K562 (cell line): Measurements from ENCODE around the gene ZCCHC8. TPM values are rescaled to one million over a fixed set of nuclear protein-coding genes. Genes with fewer than 3 reads are reported as not detected.
A peak's percentile ranks its signal among the peaks of the same experiment; 100 is the strongest.

ENCODE experiments used
- ATAC-seq: fragments of 200-7000 bp; cut with Tn5 transposase; 3 replicates; pipeline ENCODE4 v1.9.1; 2020; ENCODE audit warnings: moderate library complexity
- BruUV-seq: library from RNA; stranded (reverse); fragments of 400-500 nt; replicated peaks from 2 replicates; lab custom pipeline; 2021; lab: Mats Ljungman, UMichigan
- CTCF ChIA-PET: fragments of 300-600 bp; formaldehyde crosslinking; extraction: SDS; loops from one replicate; lab custom pipeline; 2021; ENCODE audit warnings: low intra/inter-chr PET ratio; lab: Yijun Ruan, JAX
- POLR2A ChIA-PET: fragments of 300-600, 350-650 bp; sonication (Branson Sonifier 250); formaldehyde crosslinking; extraction: SDS; loops from one replicate; lab custom pipeline; 2021; ENCODE audit warnings: antibody characterized with exemption, inconsistent platforms; lab: Yijun Ruan, JAX
- DNase-seq, 4 experiments: peaks; one replicate each; pipeline versions ENCODE4 v3.0.0 to v3.0.0-alpha.2; 2011 to 2018; ENCODE audit warnings: low spot score in 3 of 4, mixed read lengths in 3 of 4; ENCODE audit errors: extremely low read depth in 1 of 4
- FAIRE-seq: peaks from 2 replicates; lab custom pipeline; 2011; peaks lifted over from hg19 to GRCh38; lab: Jason Lieb, UNC
- H2AFZ ChIP-seq: 2 replicates; pipeline ENCODE4 v1.6.0; 2011; ENCODE audit warnings: low read depth, low read length, control low read depth, inconsistent platforms
- H3K27ac ChIP-seq: fragments of 200-600 bp; 3 replicates; pipeline ENCODE4 v1.8.0; 2011; ENCODE audit warnings: low read depth, mild to moderate bottlenecking, control low read depth, inconsistent platforms, low read length, moderate library complexity, mixed read lengths; ENCODE audit errors: extremely low read depth
- H3K27me3 ChIP-seq, 2 experiments: fragments of 300-600 bp in 1 of 2; 2 replicates in 1 of 2; 3 replicates in 1 of 2; pipeline versions ENCODE4 v1.6.0 to v1.8.0; 2011; ENCODE audit warnings: inconsistent platforms in 2 of 2, low read length in 2 of 2, mild to moderate bottlenecking in 1 of 2, mixed read lengths in 1 of 2, moderate library complexity in 1 of 2; ENCODE audit not compliant: control insufficient read depth in 2 of 2, insufficient read depth in 2 of 2
- H3K36me3 ChIP-seq: fragments of 300-600 bp; 3 replicates; pipeline ENCODE4 v1.8.0; 2011; ENCODE audit warnings: mild to moderate bottlenecking, low read length, inconsistent platforms; ENCODE audit not compliant: control insufficient read depth, insufficient read depth
- H3K4me1 ChIP-seq, 2 experiments: fragments of 200-600 bp in 1 of 2; replicated peaks in 1 of 2; 2 replicates in 1 of 2; 3 replicates in 1 of 2; pipeline versions ENCODE4 v1.5.1 to v1.8.0; 2011; ENCODE audit warnings: inconsistent platforms in 2 of 2, low read length in 2 of 2, mild to moderate bottlenecking in 1 of 2, mixed read lengths in 1 of 2, moderate library complexity in 1 of 2; ENCODE audit not compliant: control insufficient read depth in 2 of 2, insufficient read depth in 2 of 2
- H3K4me2 ChIP-seq: 2 replicates; pipeline ENCODE4 v1.6.1; 2011; ENCODE audit warnings: low read length, control low read depth, inconsistent platforms, mixed read lengths; ENCODE audit not compliant: insufficient read depth
- H3K4me3 ChIP-seq: fragments of 200-600 bp; sonication (generic), shearing (Covaris generic); 2 replicates; pipeline ENCODE4 v1.5.1; 2016; ENCODE audit warnings: control low read depth, inconsistent platforms
- H3K79me2 ChIP-seq: fragments of 200-600 bp; 3 replicates; pipeline ENCODE4 v1.8.0; 2011; ENCODE audit warnings: low read length, inconsistent platforms; ENCODE audit not compliant: control insufficient read depth, insufficient read depth
- H3K9ac ChIP-seq, 2 experiments: 2 replicates each; pipeline versions ENCODE4 v1.6.0 to v1.6.1; 2011; ENCODE audit warnings: low read depth in 2 of 2, low read length in 2 of 2, control low read depth in 1 of 2, inconsistent platforms in 1 of 2, mild to moderate bottlenecking in 1 of 2, mixed read lengths in 1 of 2; ENCODE audit not compliant: insufficient read depth in 1 of 2
- H3K9me1 ChIP-seq: one replicate; pipeline ENCODE4 v1.6.0; 2011; ENCODE audit warnings: inconsistent platforms, mild to moderate bottlenecking, low read length, moderate library complexity; ENCODE audit not compliant: control insufficient read depth, insufficient read depth
- H3K9me3 ChIP-seq: replicated peaks from 2 replicates; pipeline ENCODE4 v1.5.1; 2011; ENCODE audit warnings: low read depth, low read length, inconsistent platforms; ENCODE audit not compliant: control insufficient read depth, insufficient read depth
- H4K20me1 ChIP-seq: replicated peaks from 2 replicates; pipeline ENCODE4 v1.6.1; 2011; ENCODE audit warnings: low read length, inconsistent platforms, mixed read lengths; ENCODE audit not compliant: control insufficient read depth, insufficient read depth
- EP400 ChIP-seq: fragments of 450-650 bp; IDR thresholded peaks from 2 replicates; pipeline ENCODE4 v1.6.1; 2017; ENCODE audit warnings: antibody characterized with exemption, mild to moderate bottlenecking, moderate library complexity
- WGBS: fragments of 100-300 bp; shearing (Covaris generic); methylation state at CpG from one replicate; pipeline ENCODE4 v1.1.6; 2016; ENCODE audit warnings: low coverage, mixed read lengths; ENCODE audit not compliant: insufficient coverage; ENCODE audit errors: missing lambda C conversion rate; 5-methylcytosine and 5-hydroxymethylcytosine counted together
- in situ Hi-C: fragments of 300-500 bp; cut with MboI; formaldehyde crosslinking; loops from 4 replicates; pipeline ENCODE4 v1.15.0; 2018; ENCODE audit warnings: inconsistent platforms, mixed read lengths
- intact Hi-C: fragments of 100-400 bp; cut with micrococcal nuclease; formaldehyde crosslinking; loops from 2 replicates; pipeline ENCODE4 v1.14.2; 2022
- polyA plus RNA-seq, 8 experiments: library from polyadenylated mRNA; depleted of rRNA in 4 of 8; stranded (reverse) in 5 of 8; unstranded in 3 of 8; fragments of >200 nt; fragmentation: Nextera tagmentation in 2 of 8; fragmentation: Illumina TruSeq in 1 of 8; extraction: Ambion mirVana in 2 of 8; extraction: Trizol in 1 of 8; gene quantifications; 2 replicates each; pipeline versions ENCODE4 v1.2.1 to v1.2.3, GENCODE V29; 2011 to 2014; ENCODE audit warnings: inconsistent platforms in 1 of 8, missing spikeins in 1 of 8
- total RNA-seq, 7 experiments: library from RNA; depleted of rRNA in 6 of 7; stranded (reverse); fragments of >200 nt in 6 of 7; fragmentation: Illumina TruSeq in 2 of 7; extraction: Trizol in 2 of 7; gene quantifications; 2 replicates each; pipeline versions ENCODE4 v1.2.1 to v1.2.3, GENCODE V29; 2011 to 2021; ENCODE audit warnings: low replicate concordance in 1 of 7
- TF ChIP-seq, protein P1 (sequence below): fragments of 450-650 bp; IDR thresholded peaks from 2 replicates; pipeline ENCODE4 v1.6.1; 2018; ENCODE audit not compliant: partially characterized antibody

ZCCHC8 gene
- total and polyA plus RNA-seq, 9 of the 15 experiments (the other 6 are each of a cell fraction or from before 2014, with no cell fraction given), result 14.8 to 50.9 (median 34.1) TPM

DNA sequence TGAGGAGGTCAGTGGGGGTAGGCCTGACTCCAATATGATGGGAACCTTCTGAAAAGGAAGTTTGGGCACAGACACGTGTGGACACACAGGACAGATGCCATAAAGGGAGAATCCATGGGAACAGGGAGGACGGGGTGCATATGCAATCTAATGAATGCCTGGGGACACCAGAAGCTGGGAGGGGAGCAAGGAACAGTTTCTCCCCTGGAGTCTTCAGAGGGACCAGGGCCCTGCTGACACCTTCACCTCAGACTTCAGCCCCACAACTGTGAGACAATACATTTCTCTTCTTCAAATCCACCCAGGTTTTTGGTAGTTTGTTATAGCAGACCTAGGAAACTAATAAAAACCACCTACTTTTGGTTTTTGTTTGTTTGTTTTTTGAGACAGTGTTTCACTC is 43.1 kb downstream of the ZCCHC8 start:
- in situ Hi-C loops, result no loop called here
- H3K4me2 ChIP-seq, result no peak overlapping the region
- no peaks in the 10 kb centered on the region for H3K36me3 ChIP-seq
- 34% methylated on average over 2 of the region's 2 CpGs for WGBS
- TF ChIP-seq EP400, result no peak
- TF ChIP-seq, protein P1, sequence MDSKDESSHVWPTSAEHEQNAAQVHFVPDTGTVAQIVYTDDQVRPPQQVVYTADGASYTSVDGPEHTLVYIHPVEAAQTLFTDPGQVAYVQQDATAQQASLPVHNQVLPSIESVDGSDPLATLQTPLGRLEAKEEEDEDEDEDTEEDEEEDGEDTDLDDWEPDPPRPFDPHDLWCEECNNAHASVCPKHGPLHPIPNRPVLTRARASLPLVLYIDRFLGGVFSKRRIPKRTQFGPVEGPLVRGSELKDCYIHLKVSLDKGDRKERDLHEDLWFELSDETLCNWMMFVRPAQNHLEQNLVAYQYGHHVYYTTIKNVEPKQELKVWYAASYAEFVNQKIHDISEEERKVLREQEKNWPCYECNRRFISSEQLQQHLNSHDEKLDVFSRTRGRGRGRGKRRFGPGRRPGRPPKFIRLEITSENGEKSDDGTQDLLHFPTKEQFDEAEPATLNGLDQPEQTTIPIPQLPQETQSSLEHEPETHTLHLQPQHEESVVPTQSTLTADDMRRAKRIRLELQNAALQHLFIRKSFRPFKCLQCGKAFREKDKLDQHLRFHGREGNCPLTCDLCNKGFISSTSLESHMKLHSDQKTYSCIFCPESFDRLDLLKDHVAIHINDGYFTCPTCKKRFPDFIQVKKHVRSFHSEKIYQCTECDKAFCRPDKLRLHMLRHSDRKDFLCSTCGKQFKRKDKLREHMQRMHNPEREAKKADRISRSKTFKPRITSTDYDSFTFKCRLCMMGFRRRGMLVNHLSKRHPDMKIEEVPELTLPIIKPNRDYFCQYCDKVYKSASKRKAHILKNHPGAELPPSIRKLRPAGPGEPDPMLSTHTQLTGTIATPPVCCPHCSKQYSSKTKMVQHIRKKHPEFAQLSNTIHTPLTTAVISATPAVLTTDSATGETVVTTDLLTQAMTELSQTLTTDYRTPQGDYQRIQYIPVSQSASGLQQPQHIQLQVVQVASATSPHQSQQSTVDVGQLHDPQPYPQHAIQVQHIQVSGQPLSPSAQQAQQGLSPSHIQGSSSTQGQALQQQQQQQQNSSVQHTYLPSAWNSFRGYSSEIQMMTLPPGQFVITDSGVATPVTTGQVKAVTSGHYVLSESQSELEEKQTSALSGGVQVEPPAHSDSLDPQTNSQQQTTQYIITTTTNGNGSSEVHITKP, result peak; percentile 89
- H3K27me3 ChIP-seq, result no peaks in the 10 kb centered on the region
- no peak overlapping the region for H3K27ac ChIP-seq
- H4K20me1 ChIP-seq, result no peaks in the 10 kb centered on the region
- ATAC-seq (no peak), FAIRE-seq (no peak), DNase-seq (no peak)
- CTCF ChIA-PET, result no interaction called here
- POLR2A ChIA-PET, result no interaction called here
- no peaks in the 10 kb centered on the region for H3K79me2 ChIP-seq
- H3K9me3 ChIP-seq, result no peaks in the 10 kb centered on the region
- peaks cover 0 to 3% of the 10 kb centered on the region in 2 experiments; a peak in 2 of 5 replicates for H3K4me1 ChIP-seq
- peak overlapping the region; percentile 11; the same call in 1 of the 2 replicates for H2AFZ ChIP-seq
- no peak overlapping the region for H3K4me3 ChIP-seq
- intact Hi-C loops, result no loop called here
- H3K9ac ChIP-seq, result no peak overlapping the region
- no TSS peak for BruUV-seq
- H3K9me1 ChIP-seq, result no peaks in the 10 kb centered on the region
